PC-3 (cell line): ENCODE results near the gene FAAP100. TPM values are rescaled to one million over a fixed set of nuclear protein-coding genes. Genes with fewer than 3 reads are reported as not detected.

Experiments
- ATAC-seq: fragments of 200-7000 bp; cut with Tn5 transposase; 2 replicates; pipeline ENCODE4 v1.9.1; 2020; ENCODE audit warnings: mild to moderate bottlenecking, moderate library complexity
- BruUV-seq: library from RNA; stranded (reverse); fragments of 400-500 nt; replicated peaks from 2 replicates; lab custom pipeline; 2021; lab: Mats Ljungman, UMichigan
- CTCF ChIA-PET: fragments of 300-600 bp; sonication (Branson Sonifier 250); formaldehyde crosslinking; loops from one replicate; lab custom pipeline; 2022; ENCODE audit warnings: antibody characterized with exemption; lab: Charles Lee
- POLR2A ChIA-PET: fragments of 300-600 bp; sonication (Branson Sonifier 250); formaldehyde crosslinking; loops from one replicate; lab custom pipeline; 2022; ENCODE audit warnings: antibody characterized with exemption; ENCODE audit not compliant: unreplicated experiment; lab: Charles Lee
- DNase-seq: peaks from one replicate; pipeline ENCODE4 v3.0.0-alpha.2; 2015
- H2AFZ ChIP-seq: fragments of 300-600 bp; sonication (generic); 2 replicates; pipeline ENCODE4 v1.6.0; 2016; ENCODE audit warnings: antibody characterized with exemption, low read length
- H3F3A ChIP-seq: fragments of 300-600 bp; sonication (generic); one replicate; pipeline ENCODE4 v1.6.0; 2017; ENCODE audit warnings: antibody characterized with exemption, low read length, control low read depth, mild to moderate bottlenecking; ENCODE audit not compliant: unreplicated experiment
- H3K27ac ChIP-seq: fragments of 300-600 bp; sonication (generic); 2 replicates; pipeline ENCODE4 v1.5.1; 2016; ENCODE audit warnings: mild to moderate bottlenecking, low read length
- H3K27me3 ChIP-seq: fragments of 300-600 bp; sonication (generic); 2 replicates; pipeline ENCODE4 v1.6.1; 2016; ENCODE audit warnings: low read length, mixed read lengths
- H3K36me3 ChIP-seq: fragments of 300-600 bp; sonication (generic); 2 replicates; pipeline ENCODE4 v1.6.1; 2016; ENCODE audit warnings: low read depth, mixed run types, low read length, mixed read lengths
- H3K4me1 ChIP-seq: fragments of 300-600 bp; sonication (generic); 2 replicates; pipeline ENCODE4 v1.5.1; 2016; ENCODE audit warnings: low read length; ENCODE audit not compliant: insufficient read depth
- H3K4me2 ChIP-seq: fragments of 300-600 bp; sonication (generic); 2 replicates; pipeline ENCODE4 v1.6.0; 2016; ENCODE audit warnings: low read length
- H3K4me3 ChIP-seq: fragments of 300-600 bp; sonication (generic); 2 replicates; pipeline ENCODE4 v1.5.1; 2016; ENCODE audit warnings: mild to moderate bottlenecking, low read length, mixed read lengths
- H3K79me2 ChIP-seq: fragments of 300-600 bp; sonication (generic); 2 replicates; pipeline ENCODE4 v1.6.1; 2017; ENCODE audit warnings: low read length, mixed read lengths
- H3K9ac ChIP-seq: fragments of 300-600 bp; sonication (generic); 2 replicates; pipeline ENCODE4 v1.6.0; 2016; ENCODE audit warnings: mild to moderate bottlenecking, low read length
- H3K9me2 ChIP-seq: fragments of 300-600 bp; sonication (generic); replicated peaks from 2 replicates; pipeline ENCODE4 v1.6.1; 2016; ENCODE audit warnings: mixed run types, low read length, mixed read lengths
- H3K9me3 ChIP-seq: fragments of 300-600 bp; sonication (generic); 2 replicates; pipeline ENCODE4 v1.6.1; 2016; ENCODE audit warnings: low read length, mixed read lengths
- H4K20me1 ChIP-seq: fragments of 300-600 bp; sonication (generic); 2 replicates; pipeline ENCODE4 v1.6.1; 2016; ENCODE audit warnings: low read length, mixed read lengths
- CTCF ChIP-seq: fragments of 300-600 bp; sonication (generic); conservative IDR thresholded peaks from 2 replicates; pipeline ENCODE4 v1.5.1; 2017; ENCODE audit warnings: antibody characterized with exemption, low read depth, mild to moderate bottlenecking, low read length
- EZH2 ChIP-seq: fragments of 300-600 bp; sonication (generic); IDR thresholded peaks from one replicate; pipeline ENCODE4 v1.6.1; 2017; ENCODE audit warnings: antibody characterized with exemption, mild to moderate bottlenecking, low read length; ENCODE audit not compliant: unreplicated experiment
- EZH2phosphoT487 ChIP-seq: fragments of 300-600 bp; sonication (generic); IDR thresholded peaks from 2 replicates; pipeline ENCODE4 v1.6.1; 2018; ENCODE audit warnings: mild to moderate bottlenecking, antibody characterized with exemption, low read length, borderline replicate concordance
- intact Hi-C: fragments of 100-400 bp; cut with micrococcal nuclease; formaldehyde crosslinking; loops from 2 replicates; pipeline ENCODE4 v1.9.0; 2023
- total RNA-seq: library from RNA; depleted of rRNA; stranded (reverse); fragments of >200 nt; gene quantifications from 2 replicates; pipeline ENCODE4 v1.2.3, GENCODE V29; 2014

The FAAP100 gene
- total RNA-seq, 1 experiment from 2014 or later = 23.3 TPM

GRCh38 chr17:81565231-81565630, 13.1 kb upstream of the FAAP100 start:
- Histone ChIP-seq H3K9ac (no peak overlapping the region), H3K4me3 (no peak overlapping the region), H3F3A (peaks cover 11% of the 10 kb centered on the region), H3K27ac (no peak overlapping the region), H3K36me3 (peaks cover 72% of the 10 kb centered on the region), H3K79me2 (peaks cover 13% of the 10 kb centered on the region), H3K9me3 (no peaks in the 10 kb centered on the region), H3K9me2 (no peaks in the 10 kb centered on the region), H3K27me3 (no peaks in the 10 kb centered on the region), H3K4me2 (no peak overlapping the region), H2AFZ (no peak overlapping the region), H4K20me1 (peaks cover 27% of the 10 kb centered on the region), H3K4me1 (peaks cover 40% of the 10 kb centered on the region)
- TF ChIP-seq EZH2 (no peak), CTCF (no peak), EZH2phosphoT487 (no peak)
- POLR2A ChIA-PET = no interaction called here
- DNase-seq (no peak), ATAC-seq (no peak)
- CTCF ChIA-PET = no interaction called here
- no TSS peak for BruUV-seq
- intact Hi-C loops = no loop called here

- Histone ChIP-seq H3K9me3 (no peaks in the 10 kb centered on the region), H3K79me2 (peaks cover 13% of the 10 kb centered on the region), H3K27me3 (no peaks in the 10 kb centered on the region), H3K4me1 (peaks cover 40% of the 10 kb centered on the region), H3K4me2 (no peak overlapping the region), H3F3A (peaks cover 11% of the 10 kb centered on the region), H3K36me3 (peaks cover 72% of the 10 kb centered on the region), H3K9me2 (no peaks in the 10 kb centered on the region), H4K20me1 (peaks cover 27% of the 10 kb centered on the region), H3K27ac (no peak overlapping the region), H2AFZ (no peak overlapping the region), H3K4me3 (no peak overlapping the region), H3K9ac (no peak overlapping the region)
- TF ChIP-seq EZH2phosphoT487 (no peak), EZH2 (no peak), CTCF (no peak)
- DNase-seq (no peak), ATAC-seq (no peak)
- ChIA-PET POLR2A (no interaction called here), CTCF (no interaction called here)
- no TSS peak for BruUV-seq
- intact Hi-C loops = no loop called here
These were observed 12.6 kb upstream of the FAAP100 start for GRCh38 chr17:81564778-81565177.

- H3K9me2 ChIP-seq = no peaks in the 10 kb centered on the region
- no peak overlapping the region for H3K9ac ChIP-seq
- H3K9me3 ChIP-seq = no peaks in the 10 kb centered on the region
- H3F3A ChIP-seq = peaks cover 11% of the 10 kb centered on the region
- H4K20me1 ChIP-seq = peaks cover 21% of the 10 kb centered on the region
- no peak overlapping the region for H3K4me2 ChIP-seq
- H3K4me3 ChIP-seq = no peak overlapping the region
- no peak overlapping the region for H2AFZ ChIP-seq
- ChIA-PET POLR2A (no interaction called here), CTCF (no interaction called here)
- no TSS peak for BruUV-seq
- ATAC-seq = no peak
- intact Hi-C loops = no loop called here
- no peak overlapping the region for H3K27ac ChIP-seq
- DNase-seq = no peak
- H3K36me3 ChIP-seq = peaks cover 71% of the 10 kb centered on the region
- no peak for TF ChIP-seq EZH2phosphoT487
- TF ChIP-seq CTCF = no peak
- TF ChIP-seq EZH2 = no peak
- peaks cover 13% of the 10 kb centered on the region for H3K79me2 ChIP-seq
- peaks cover 40% of the 10 kb centered on the region for H3K4me1 ChIP-seq
- no peaks in the 10 kb centered on the region for H3K27me3 ChIP-seq
These were observed 11.9 kb upstream of the FAAP100 start for GRCh38 chr17:81563861-81564586.
